Stimulated activated CD8-positive, alpha-beta memory T cell treated with anti-CD3 and anti-CD28 coated beads, Interleukin-7, amount 100 ng/mL, for 48 hours (primary cell): ENCODE results near the gene AS3MT.
"Not testable (repeated sequence)": the region's sequence is repeated elsewhere in the genome, so short reads cannot be mapped to it uniquely, and the experiment has no call there.

ENCODE experiments used
- DNase-seq, 2 donors: peaks; one replicate each; pipeline ENCODE4 v3.0.0-alpha.2; 2020; ENCODE audit warnings: low read depth in 1 of 2; ENCODE audit errors: extremely low read depth in 1 of 2

AS3MT gene

DNA sequence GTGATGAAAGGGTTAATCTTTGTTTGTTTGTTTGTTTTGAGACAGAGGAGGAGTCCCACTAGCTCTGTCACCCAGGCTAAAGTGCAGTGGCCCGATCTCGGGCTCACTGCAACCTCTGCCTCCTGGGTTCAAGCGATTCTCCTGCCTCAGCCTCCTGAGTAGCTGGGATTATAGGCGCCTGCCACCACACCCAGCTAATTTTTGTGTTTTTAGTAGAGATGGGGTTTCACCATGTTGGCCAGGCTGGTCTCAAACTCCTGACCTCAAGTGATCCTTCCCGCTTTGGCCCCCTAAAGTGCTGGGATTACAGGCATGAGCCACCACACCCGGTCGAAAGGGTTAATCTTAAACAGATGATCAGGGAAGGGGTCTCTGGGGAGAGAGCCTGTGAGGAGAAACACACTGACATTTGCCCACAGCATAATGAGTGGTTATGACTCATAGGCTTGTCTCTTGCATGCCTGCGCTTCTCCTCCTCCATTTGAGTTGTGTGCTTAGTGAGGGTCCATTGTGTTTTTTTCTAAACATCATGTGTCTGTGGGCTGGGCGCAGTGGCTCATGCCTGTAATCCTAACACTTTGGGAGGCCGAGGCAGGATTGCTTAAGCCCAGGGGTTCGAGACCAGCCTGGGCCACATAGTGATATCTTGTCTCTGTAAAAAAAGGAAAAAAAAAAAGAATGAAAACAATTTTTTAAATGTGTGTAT lies 13.4 kb upstream of the AS3MT start:
- DNase-seq: not testable (repeated sequence)

DNA sequence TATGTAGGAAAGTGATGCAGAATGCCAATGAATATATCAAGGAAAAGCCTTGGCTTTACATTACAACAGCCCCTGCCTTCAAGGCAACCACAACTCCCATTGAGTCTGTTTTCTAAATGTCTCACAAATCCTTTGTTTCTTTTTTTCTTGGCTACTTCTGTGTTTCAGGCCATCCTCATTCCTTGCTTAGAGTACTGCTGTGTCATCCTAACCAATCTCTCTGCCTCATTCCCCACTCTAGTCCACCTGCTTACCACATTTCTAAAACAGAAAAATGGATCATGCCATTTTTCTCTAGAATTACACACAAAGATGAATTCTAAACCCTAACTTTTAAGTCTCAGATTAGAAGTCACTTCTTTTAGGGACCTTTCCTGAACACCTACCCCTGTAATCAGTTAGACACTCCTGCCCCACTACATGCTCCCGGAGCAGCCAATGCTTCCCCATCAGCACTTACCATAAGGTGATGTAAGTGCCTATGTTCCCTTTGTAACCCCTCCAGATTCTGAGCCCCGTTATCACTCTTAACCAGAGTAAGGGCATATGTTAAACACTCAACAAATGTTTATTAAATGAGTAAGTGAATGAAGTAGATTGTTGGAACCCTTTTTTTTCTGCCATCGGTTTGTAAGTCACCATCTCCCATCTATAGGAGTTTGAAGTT lies 12.4 kb upstream of the AS3MT start:
- no peak for DNase-seq

DNA sequence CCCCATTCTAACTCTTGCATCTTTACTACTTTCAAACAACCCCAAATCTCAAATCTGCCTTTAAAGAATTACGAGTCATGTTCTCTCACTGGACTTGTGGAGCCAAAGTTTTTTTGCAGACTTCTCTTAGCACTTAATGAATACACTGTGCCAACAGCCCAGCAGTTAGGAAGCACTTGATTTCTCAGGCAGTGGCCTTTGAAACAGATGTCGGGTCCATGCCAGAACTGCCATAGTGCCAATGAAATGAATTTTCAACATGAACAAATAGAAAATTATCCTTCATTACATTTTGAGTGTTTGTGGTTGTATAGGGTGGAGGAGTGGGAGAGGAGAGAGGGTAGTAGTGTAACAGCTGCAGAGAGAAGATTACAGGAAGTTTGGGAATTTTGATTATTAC lies 9.4 kb upstream of the AS3MT start:
- no peak for DNase-seq

DNA sequence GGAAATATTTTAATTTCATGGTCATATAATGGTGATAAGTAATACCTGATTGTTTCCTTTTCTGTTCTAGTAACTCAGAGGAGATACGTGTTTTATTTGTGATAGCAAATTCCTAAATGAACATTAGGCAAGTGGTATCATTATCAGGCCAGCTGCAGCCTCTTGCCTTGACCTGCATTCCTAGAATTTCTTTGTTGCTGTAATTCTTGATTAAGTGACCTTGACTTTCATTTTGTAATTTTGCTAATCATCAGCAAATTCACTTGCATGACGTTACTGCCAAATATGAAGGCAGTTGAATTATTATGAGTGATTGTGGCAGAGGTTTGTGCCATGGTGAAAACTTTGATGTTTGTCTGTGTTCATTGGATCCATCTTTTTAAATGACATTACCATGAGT lies 5.6 kb upstream of the AS3MT start:
- DNase-seq: no peak

GRCh38 chr10:102865620-102866019 lies 3.6 kb upstream of the AS3MT start:
- no peak for DNase-seq

DNA sequence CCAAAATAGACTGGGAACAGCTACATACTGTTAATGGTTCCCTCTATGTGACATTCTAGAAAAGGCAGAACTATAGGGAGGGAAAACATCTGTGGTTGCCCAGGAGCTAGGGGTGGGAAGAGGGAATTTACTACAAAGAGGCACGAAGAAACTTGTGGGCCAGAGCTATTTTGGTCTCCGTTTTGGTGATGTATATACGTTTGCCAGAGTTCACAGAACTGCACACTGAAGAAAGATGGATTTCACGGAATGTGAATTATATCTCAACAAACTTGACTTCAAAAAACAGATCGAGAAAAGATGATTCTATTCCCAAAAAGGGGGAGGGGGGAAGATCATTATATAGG lies 386 bp upstream of the AS3MT start:
- no peak for DNase-seq

DNA sequence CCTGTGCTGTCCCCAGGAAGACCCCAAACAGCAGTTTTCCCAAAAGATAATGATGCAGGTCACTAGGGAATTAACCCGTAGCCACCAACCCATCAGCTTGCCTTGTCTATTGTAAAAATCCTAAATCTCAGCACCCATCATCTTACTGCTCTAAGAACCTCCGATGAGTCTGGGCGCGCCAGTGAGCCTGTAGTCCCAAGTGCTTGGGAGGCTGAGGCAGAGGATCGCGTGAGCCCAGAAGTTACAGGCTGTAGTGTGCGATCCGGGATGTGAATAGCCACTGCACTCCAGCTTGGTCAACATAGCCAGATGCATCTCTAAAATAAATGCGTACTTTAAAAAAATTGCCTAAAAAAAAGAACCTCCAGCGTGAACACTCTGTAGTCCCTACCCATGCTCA lies 951 bp downstream of the AS3MT start:
- DNase-seq: no peak

GRCh38 chr10:102872163-102872562 lies 2.9 kb downstream of the AS3MT start:
- no peak for DNase-seq

- DNase-seq: no peak
Observed at GRCh38 chr10:102876747-102877153, 7.5 kb downstream of the AS3MT start.

DNA sequence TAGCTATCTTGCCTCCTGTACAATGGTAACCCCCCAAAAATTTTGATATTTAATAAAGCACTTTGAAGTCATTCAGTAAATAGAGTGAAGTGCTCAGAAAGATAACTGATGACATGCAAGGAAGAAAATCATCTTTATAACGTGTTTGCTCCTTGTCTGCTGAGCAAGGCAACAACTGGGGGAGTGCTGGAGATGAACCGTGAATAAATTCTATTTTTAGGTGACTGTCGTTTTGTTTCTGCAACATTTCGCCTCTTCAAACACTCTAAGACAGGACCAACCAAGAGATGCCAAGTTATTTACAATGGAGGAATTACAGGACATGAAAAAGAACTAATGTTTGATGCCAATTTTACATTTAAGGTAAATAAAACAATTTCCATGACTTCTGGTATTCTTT lies 9.4 kb downstream of the AS3MT start:
- no peak for DNase-seq

DNA sequence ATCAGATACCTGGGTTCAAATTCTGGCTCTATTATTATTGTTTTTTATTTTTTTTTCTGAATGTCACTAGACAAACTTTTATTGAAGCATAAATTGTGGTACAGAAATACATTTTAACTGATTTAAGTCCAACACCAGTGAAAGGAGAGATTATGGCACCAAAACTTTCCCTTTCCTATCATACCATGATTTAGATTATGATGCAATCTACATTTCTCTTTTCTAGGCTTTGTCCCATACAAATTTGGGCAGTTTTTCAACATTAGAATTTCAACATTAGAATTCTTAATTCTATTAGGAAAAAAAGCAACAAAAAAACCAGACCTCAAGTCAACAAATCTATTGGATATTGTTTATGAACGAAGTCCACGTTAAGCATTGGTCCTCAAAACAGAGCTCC lies 11.0 kb downstream of the AS3MT start:
- DNase-seq: no peak

DNA sequence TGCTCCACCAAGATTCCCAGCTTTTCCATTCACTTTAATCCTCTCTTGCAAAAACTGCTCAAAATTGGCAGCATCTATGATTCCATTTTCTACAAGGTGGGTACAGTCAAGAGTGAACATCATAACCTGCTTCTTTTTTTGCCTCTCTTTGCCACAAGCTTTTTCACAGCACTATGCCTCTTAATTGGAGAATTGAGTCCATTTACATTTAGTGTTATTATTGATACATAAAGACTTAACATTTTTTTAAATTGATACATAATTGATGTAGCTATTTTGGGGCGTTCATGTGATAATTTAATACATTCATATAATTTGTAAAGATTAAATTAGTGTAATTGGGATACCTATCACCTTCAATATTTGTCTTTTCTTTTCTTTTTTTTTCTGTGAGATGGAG lies 18.8 kb downstream of the AS3MT start:
- no peak for DNase-seq

GRCh38 chr10:102894466-102895213 lies 25.4 kb downstream of the AS3MT start:
- DNase-seq: no peak

- DNase-seq: no peak
Observed at GRCh38 chr10:102900006-102900405, 30.7 kb downstream of the AS3MT start.

- DNase-seq: no peak
Observed at GRCh38 chr10:102904346-102904745, 35.1 kb downstream of the AS3MT start.

DNA sequence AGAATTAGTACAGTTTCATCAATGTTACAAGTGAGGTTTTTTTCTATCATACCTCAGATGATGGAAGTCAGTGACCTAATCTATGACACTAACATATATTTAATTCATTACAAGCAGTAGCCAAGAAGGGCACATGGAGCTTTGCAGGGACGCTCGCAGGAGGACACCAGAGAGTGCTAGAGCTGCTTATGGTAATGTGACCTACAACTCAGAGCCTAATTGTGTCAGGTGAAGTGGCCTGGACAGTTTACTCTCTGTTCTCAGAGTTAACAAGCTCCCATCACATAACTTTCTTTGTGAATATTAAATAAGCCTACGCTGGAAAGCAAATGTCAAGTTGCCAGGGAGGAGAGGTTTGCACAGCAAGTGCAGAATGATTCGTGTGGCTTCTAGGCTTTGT lies 37.2 kb downstream of the AS3MT start:
- DNase-seq: no peak

DNA sequence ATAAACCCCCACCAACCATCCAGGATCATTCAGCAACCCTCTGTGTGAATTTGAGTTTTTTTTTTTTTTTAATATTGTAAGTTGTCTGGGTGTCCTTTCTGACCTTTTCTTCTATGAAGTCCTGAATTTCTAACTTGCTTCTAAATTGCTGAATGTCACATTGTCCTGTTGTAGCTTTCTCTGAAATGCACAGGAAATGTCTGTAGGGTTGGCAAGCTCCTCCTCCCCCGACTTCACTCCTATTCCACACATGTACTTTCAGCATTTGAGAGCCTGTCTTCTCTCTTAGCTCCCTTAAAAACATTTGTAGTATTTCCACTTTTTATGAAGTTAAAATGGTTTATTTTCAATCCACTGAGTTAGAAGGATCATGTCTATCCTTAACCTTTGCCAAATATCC lies 45.5 kb downstream of the AS3MT start:
- no peak for DNase-seq

- DNase-seq: no peak
Observed at GRCh38 chr10:102916173-102916572, 46.9 kb downstream of the AS3MT start.

DNA sequence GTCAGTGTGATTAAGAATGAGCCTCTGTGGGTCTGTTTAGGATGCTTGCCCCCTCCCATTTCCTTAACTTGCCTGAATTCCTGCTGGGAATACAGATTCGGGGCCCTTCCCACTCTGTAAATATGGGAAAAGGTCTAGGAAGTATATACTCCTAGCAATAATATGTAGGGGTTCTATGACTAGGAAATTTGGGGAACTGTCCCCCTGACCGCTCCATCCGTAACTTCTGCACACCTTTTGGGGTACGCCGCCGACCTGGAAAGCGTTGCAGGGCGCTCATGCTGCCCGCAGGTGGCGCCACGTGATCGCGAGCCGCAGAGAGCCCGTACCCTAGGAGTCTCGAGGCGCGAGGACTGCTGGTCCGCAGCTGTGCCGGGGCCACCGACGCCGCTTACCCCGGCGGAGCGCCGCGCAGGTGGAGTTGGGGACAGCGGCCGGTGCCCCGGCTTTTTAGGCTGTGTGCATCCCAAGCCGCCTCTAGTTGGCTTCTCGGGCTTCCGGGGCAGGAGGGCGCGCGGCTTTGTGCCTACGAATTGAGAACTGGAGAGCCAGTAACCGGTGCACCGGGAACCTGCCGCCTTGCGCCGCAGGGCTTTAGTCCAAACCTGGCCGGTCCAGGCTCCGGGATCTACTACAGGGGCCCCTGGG lies 48.2 kb downstream of the AS3MT start:
- peak; percentile 53 to 70 for DNase-seq

DNA sequence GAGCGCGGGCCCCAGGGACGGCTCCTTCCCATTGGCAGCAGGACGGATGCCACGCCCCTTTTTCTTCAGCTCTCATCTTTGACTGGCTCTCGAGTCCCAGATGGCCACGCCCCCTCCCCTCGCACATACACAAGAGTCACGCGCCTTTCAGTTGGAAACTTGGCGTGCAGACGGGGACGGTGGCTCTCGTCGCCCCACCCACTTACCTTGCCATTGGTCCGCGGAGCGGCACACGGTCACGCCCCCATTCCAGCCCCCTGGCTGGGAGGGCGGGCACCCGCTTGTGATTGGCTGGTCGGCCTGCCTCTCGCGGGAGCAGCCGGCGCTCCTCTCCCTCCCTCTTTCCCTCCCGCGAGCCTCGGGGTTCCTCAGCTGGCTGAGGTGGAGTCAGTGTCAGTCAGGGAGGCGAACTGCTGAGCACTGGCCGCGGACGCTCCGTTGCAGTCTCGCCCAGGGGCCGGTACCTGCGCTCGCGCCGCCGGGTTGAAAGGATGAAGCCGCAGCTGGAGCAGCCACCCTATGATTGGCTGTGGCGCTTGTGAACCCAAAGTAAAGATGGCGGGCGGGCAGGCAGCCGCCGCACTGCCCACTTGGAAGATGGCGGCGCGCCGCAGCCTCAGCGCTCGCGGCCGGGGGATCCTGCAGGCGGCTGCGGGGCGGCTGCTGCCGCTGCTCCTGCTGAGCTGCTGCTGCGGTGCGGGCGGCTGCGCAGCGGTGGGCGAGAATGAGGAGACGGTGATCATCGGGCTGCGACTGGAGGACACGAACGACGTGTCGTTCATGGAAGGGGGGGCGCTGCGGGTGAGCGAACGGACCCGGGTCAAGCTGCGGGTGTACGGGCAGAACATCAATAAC lies 48.9 kb downstream of the AS3MT start, which contains the start of gene CNNM2:
TSS of gene CNNM2 (plus strand) at position 333 of the 855 bp plus-strand sequence. CDS start at position 520, 187 bp downstream.
- peak; percentile 98 to 100 for DNase-seq
